PC-3 (cell line): ENCODE data around the gene ITLN1. TPM values are rescaled to one million over a fixed set of nuclear protein-coding genes. Genes with fewer than 3 reads are reported as not detected.

Experiments used
- ATAC-seq: fragments of 200-7000 bp; cut with Tn5 transposase; 2 replicates; pipeline ENCODE4 v1.9.1; 2020; ENCODE audit warnings: mild to moderate bottlenecking, moderate library complexity
- BruUV-seq: library from RNA; stranded (reverse); fragments of 400-500 nt; replicated peaks from 2 replicates; lab custom pipeline; 2021; lab: Mats Ljungman, UMichigan
- CTCF ChIA-PET: fragments of 300-600 bp; sonication (Branson Sonifier 250); formaldehyde crosslinking; loops from one replicate; lab custom pipeline; 2022; ENCODE audit warnings: antibody characterized with exemption; lab: Charles Lee
- POLR2A ChIA-PET: fragments of 300-600 bp; sonication (Branson Sonifier 250); formaldehyde crosslinking; loops from one replicate; lab custom pipeline; 2022; ENCODE audit warnings: antibody characterized with exemption; ENCODE audit not compliant: unreplicated experiment; lab: Charles Lee
- DNase-seq: peaks from one replicate; pipeline ENCODE4 v3.0.0-alpha.2; 2015
- H2AFZ ChIP-seq: fragments of 300-600 bp; sonication (generic); 2 replicates; pipeline ENCODE4 v1.6.0; 2016; ENCODE audit warnings: antibody characterized with exemption, low read length
- H3F3A ChIP-seq: fragments of 300-600 bp; sonication (generic); one replicate; pipeline ENCODE4 v1.6.0; 2017; ENCODE audit warnings: antibody characterized with exemption, low read length, control low read depth, mild to moderate bottlenecking; ENCODE audit not compliant: unreplicated experiment
- H3K27ac ChIP-seq: fragments of 300-600 bp; sonication (generic); 2 replicates; pipeline ENCODE4 v1.5.1; 2016; ENCODE audit warnings: mild to moderate bottlenecking, low read length
- H3K27me3 ChIP-seq: fragments of 300-600 bp; sonication (generic); 2 replicates; pipeline ENCODE4 v1.6.1; 2016; ENCODE audit warnings: low read length, mixed read lengths
- H3K36me3 ChIP-seq: fragments of 300-600 bp; sonication (generic); 2 replicates; pipeline ENCODE4 v1.6.1; 2016; ENCODE audit warnings: low read depth, mixed run types, low read length, mixed read lengths
- H3K4me1 ChIP-seq: fragments of 300-600 bp; sonication (generic); 2 replicates; pipeline ENCODE4 v1.5.1; 2016; ENCODE audit warnings: low read length; ENCODE audit not compliant: insufficient read depth
- H3K4me2 ChIP-seq: fragments of 300-600 bp; sonication (generic); 2 replicates; pipeline ENCODE4 v1.6.0; 2016; ENCODE audit warnings: low read length
- H3K4me3 ChIP-seq: fragments of 300-600 bp; sonication (generic); 2 replicates; pipeline ENCODE4 v1.5.1; 2016; ENCODE audit warnings: mild to moderate bottlenecking, low read length, mixed read lengths
- H3K79me2 ChIP-seq: fragments of 300-600 bp; sonication (generic); 2 replicates; pipeline ENCODE4 v1.6.1; 2017; ENCODE audit warnings: low read length, mixed read lengths
- H3K9ac ChIP-seq: fragments of 300-600 bp; sonication (generic); 2 replicates; pipeline ENCODE4 v1.6.0; 2016; ENCODE audit warnings: mild to moderate bottlenecking, low read length
- H3K9me2 ChIP-seq: fragments of 300-600 bp; sonication (generic); replicated peaks from 2 replicates; pipeline ENCODE4 v1.6.1; 2016; ENCODE audit warnings: mixed run types, low read length, mixed read lengths
- H3K9me3 ChIP-seq: fragments of 300-600 bp; sonication (generic); 2 replicates; pipeline ENCODE4 v1.6.1; 2016; ENCODE audit warnings: low read length, mixed read lengths
- H4K20me1 ChIP-seq: fragments of 300-600 bp; sonication (generic); 2 replicates; pipeline ENCODE4 v1.6.1; 2016; ENCODE audit warnings: low read length, mixed read lengths
- EZH2 ChIP-seq: fragments of 300-600 bp; sonication (generic); IDR thresholded peaks from one replicate; pipeline ENCODE4 v1.6.1; 2017; ENCODE audit warnings: antibody characterized with exemption, mild to moderate bottlenecking, low read length; ENCODE audit not compliant: unreplicated experiment
- EZH2phosphoT487 ChIP-seq: fragments of 300-600 bp; sonication (generic); IDR thresholded peaks from 2 replicates; pipeline ENCODE4 v1.6.1; 2018; ENCODE audit warnings: mild to moderate bottlenecking, antibody characterized with exemption, low read length, borderline replicate concordance
- intact Hi-C: fragments of 100-400 bp; cut with micrococcal nuclease; formaldehyde crosslinking; loops from 2 replicates; pipeline ENCODE4 v1.9.0; 2023
- total RNA-seq: library from RNA; depleted of rRNA; stranded (reverse); fragments of >200 nt; gene quantifications from 2 replicates; pipeline ENCODE4 v1.2.3, GENCODE V29; 2014
- TF ChIP-seq, protein P1 (sequence below): fragments of 300-600 bp; sonication (generic); conservative IDR thresholded peaks from 2 replicates; pipeline ENCODE4 v1.5.1; 2017; ENCODE audit warnings: antibody characterized with exemption, low read depth, mild to moderate bottlenecking, low read length

The ITLN1 gene
- total RNA-seq, 1 experiment from 2014 or later = not detected

DNA sequence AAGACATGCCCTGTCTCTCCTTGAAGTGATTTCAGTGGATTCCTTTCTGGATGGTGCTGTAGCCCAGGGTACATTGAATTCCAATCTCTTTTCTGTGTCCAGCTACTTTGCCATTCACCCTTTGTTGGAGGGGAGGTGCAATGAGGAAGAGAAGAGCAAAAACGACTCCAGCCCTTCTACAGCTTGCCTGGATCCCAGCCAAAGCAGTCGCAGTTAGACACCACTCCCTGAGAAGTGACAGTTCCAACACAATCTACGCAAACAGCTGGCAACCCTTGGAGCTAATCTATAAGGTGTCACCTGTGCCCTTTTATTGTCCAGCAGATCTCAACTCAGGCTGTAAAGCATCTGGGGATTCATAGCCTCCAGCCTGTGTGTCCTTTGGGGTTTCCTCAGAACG, 26.9 kb downstream of the ITLN1 start:
- TF ChIP-seq, protein P1, sequence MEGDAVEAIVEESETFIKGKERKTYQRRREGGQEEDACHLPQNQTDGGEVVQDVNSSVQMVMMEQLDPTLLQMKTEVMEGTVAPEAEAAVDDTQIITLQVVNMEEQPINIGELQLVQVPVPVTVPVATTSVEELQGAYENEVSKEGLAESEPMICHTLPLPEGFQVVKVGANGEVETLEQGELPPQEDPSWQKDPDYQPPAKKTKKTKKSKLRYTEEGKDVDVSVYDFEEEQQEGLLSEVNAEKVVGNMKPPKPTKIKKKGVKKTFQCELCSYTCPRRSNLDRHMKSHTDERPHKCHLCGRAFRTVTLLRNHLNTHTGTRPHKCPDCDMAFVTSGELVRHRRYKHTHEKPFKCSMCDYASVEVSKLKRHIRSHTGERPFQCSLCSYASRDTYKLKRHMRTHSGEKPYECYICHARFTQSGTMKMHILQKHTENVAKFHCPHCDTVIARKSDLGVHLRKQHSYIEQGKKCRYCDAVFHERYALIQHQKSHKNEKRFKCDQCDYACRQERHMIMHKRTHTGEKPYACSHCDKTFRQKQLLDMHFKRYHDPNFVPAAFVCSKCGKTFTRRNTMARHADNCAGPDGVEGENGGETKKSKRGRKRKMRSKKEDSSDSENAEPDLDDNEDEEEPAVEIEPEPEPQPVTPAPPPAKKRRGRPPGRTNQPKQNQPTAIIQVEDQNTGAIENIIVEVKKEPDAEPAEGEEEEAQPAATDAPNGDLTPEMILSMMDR = no peak
- TF ChIP-seq EZH2phosphoT487 (no peak), EZH2 (no peak)
- POLR2A ChIA-PET = no interaction called here
- intact Hi-C loops = no loop called here
- H3K4me3 ChIP-seq = no peak overlapping the region
- H2AFZ ChIP-seq = no peak overlapping the region
- BruUV-seq = no TSS peak
- H4K20me1 ChIP-seq = no peaks in the 10 kb centered on the region
- H3K79me2 ChIP-seq = no peaks in the 10 kb centered on the region
- no peak for DNase-seq
- no peaks in the 10 kb centered on the region for H3K9me2 ChIP-seq
- no peaks in the 10 kb centered on the region for H3K36me3 ChIP-seq
- H3F3A ChIP-seq = no peaks in the 10 kb centered on the region
- no peaks in the 10 kb centered on the region; the same call in 1 of the 2 replicates for H3K27me3 ChIP-seq
- no peak overlapping the region for H3K9ac ChIP-seq
- ATAC-seq = no peak
- H3K4me2 ChIP-seq = no peak overlapping the region
- H3K4me1 ChIP-seq = peaks cover 8% of the 10 kb centered on the region
- no peaks in the 10 kb centered on the region for H3K9me3 ChIP-seq
- CTCF ChIA-PET = no interaction called here
- H3K27ac ChIP-seq = no peak overlapping the region

DNA sequence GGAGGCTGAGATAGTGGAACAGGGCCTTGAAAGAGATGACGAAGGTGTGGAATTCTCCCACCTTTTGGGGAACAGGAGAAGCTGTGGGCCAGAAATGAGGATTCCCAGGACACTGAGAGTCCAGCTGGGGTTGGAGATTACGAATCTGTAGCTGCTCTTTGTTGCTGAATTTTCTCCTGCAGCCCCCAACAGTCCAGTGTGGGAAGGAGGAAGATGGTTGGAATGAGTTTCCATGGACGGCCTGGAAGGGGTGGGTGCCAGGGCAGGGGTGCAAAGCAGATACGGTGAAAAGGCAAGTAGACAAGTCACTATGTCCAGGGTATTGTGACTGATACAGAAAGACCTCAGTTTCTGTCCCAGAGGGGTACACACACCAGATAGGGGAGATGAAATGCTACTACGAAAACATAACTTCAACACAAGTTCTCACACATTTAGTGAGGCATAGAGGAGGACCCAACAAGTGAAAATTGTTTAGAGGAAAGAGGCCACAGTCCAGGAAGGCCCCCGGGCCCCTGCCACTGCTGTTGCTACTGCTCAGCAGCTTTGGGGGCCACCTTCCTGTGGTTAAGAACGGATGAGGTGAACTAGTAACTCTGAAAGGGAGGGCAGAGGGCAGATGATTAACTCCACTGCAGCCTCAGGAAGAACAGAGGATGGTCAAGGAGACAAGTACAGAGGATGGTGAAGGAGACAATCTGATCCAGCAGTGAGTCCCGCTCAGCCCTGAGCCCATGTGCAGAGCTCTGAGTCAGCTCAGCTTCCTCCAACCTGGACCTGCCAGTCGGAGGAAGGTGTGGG, 29.6 kb downstream of the ITLN1 start:
- H3K27ac ChIP-seq = no peak overlapping the region
- H3K36me3 ChIP-seq = no peaks in the 10 kb centered on the region
- no peaks in the 10 kb centered on the region for H4K20me1 ChIP-seq
- intact Hi-C loops = no loop called here
- H2AFZ ChIP-seq = no peak overlapping the region
- POLR2A ChIA-PET = no interaction called here
- H3K9ac ChIP-seq = no peak overlapping the region
- ATAC-seq = no peak; the same call in 1 of the 2 replicates
- H3F3A ChIP-seq = no peaks in the 10 kb centered on the region
- no peaks in the 10 kb centered on the region for H3K9me2 ChIP-seq
- TF ChIP-seq EZH2 = no peak
- no peak for TF ChIP-seq EZH2phosphoT487
- TF ChIP-seq, protein P1 = no peak
- CTCF ChIA-PET = no interaction called here
- H3K27me3 ChIP-seq = peaks cover 12% of the 10 kb centered on the region
- H3K4me1 ChIP-seq = no peaks in the 10 kb centered on the region
- no peak overlapping the region for H3K4me3 ChIP-seq
- no peak for DNase-seq
- no peaks in the 10 kb centered on the region for H3K79me2 ChIP-seq
- H3K4me2 ChIP-seq = no peak overlapping the region
- BruUV-seq = no TSS peak
- no peaks in the 10 kb centered on the region for H3K9me3 ChIP-seq

DNA sequence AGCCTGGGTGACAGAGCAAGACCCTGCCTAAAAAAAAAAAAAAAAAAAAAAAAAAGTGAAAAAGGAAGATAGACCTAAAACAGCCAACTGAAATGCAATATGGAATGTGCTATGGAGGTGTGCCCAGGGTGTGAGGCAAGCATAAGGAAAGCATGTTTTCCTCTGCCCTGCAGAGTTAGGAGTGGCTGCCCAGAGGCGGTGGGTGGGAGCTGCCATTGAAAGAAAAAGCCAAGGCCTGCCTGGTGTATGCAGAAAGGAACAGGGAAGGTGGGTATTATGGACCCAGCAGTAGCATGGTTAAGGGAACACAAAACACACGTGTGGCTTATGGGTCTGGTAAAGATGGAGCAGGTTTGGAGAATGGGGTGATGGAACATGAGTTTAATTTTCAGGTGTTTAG, 31.2 kb downstream of the ITLN1 start:
- Histone ChIP-seq H3K4me1 (no peaks in the 10 kb centered on the region), H3K4me2 (no peak overlapping the region), H3K27me3 (peaks cover 17% of the 10 kb centered on the region), H3K9ac (no peak overlapping the region), H3K79me2 (no peaks in the 10 kb centered on the region), H4K20me1 (no peaks in the 10 kb centered on the region), H3K36me3 (no peaks in the 10 kb centered on the region), H2AFZ (no peak overlapping the region), H3K27ac (no peak overlapping the region), H3F3A (no peaks in the 10 kb centered on the region), H3K9me3 (no peaks in the 10 kb centered on the region; the same call in 1 of the 2 replicates), H3K4me3 (no peak overlapping the region), H3K9me2 (no peaks in the 10 kb centered on the region)
- ChIA-PET CTCF (no interaction called here), POLR2A (no interaction called here)
- intact Hi-C loops = no loop called here
- TF ChIP-seq, protein P1 = no peak
- no peak for TF ChIP-seq EZH2
- TF ChIP-seq EZH2phosphoT487 = no peak
- BruUV-seq = no TSS peak
- DNase-seq (no peak), ATAC-seq (no peak)
